ENCODE data around the gene ARHGAP18. TPM values are rescaled to one million over a fixed set of nuclear protein-coding genes. Genes with fewer than 3 reads are reported as not detected.
"Not testable (repeated sequence)": the region's sequence is repeated elsewhere in the genome, so short reads cannot be mapped to it uniquely, and the experiment has no call there.

Gene ARHGAP18
- total and polyA plus RNA-seq, 4 donors, result 8.0 to 24.4 (median 15.7) TPM

DNA sequence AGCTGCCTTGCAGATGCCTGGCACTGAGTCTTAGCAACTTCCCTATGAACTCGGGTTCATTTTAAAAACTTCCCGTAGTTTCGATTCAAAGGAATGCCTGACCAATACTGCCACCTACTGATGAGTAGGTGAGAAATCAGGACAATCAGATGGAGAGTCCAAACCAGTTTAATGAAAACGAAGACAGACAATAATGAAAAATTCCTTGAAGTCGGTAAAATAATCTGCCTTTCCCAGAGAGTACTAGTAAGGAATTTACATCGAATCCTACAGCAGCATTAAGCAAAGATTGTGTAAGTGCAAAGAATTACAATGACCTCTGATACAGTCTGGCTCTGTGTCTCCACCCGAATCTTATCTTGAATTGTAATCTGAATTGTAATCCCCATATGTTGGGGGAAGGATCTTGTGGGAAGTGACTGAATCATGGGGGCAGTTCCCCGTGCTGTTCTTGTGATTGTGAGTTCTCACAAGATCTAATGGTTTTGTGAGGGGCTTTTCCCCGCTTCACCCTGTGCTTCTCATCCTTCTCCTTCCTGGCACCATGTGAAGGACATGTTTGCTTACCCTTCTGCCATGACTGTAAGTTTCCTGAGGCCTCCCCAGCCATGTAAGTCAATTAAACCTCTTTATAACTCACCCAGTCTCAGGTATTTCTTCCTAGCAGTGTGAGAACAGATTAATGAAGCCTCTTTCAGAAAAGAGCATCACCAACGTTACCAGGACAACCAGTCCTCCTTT lies 134.4 kb downstream of the ARHGAP18 start:
- Histone ChIP-seq H3K36me3 (ENCODE audit: control insufficient read depth in 1 of 2, insufficient read depth in 2 of 2, low read length in 1 of 2) (no peaks in the 10 kb centered on the region), H3K27me3 (ENCODE audit: control insufficient read depth in 1 of 2, insufficient read depth in 2 of 2, low read length in 1 of 2) (no peaks in the 10 kb centered on the region), H3K27ac (ENCODE audit: low read depth in 1 of 2, low read length in 2 of 2) (no peak overlapping the region), H3K4me1 (ENCODE audit: control insufficient read depth in 1 of 2, insufficient read depth in 2 of 2, low read length in 2 of 2) (no peaks in the 10 kb centered on the region), H3K4me3 (ENCODE audit: low read length in 2 of 2) (peak overlapping the region; percentile 39 to 73), H3K9me3 (ENCODE audit: control insufficient read depth, low read length) (no peaks in the 10 kb centered on the region)
- 23 to 27% methylated on average over 10 of the region's 10 CpGs for whole genome bisulfite sequencing, 2 donors
- ATAC-seq (ENCODE audit: low FRiP score) (peak; percentile 73), DNase-seq (no peak)
- intact Hi-C loops (cut with DNase I), result loop anchor here (5.0 to 10.0 kb wide), 2 partner anchors 78 to 81 kb away; no protein-coding TSS in a partner anchor

- H3K27me3 ChIP-seq (ENCODE audit: control insufficient read depth in 1 of 2, insufficient read depth in 2 of 2, low read length in 1 of 2); H3K9me3 ChIP-seq (ENCODE audit: control insufficient read depth, low read length); H3K4me1 ChIP-seq (ENCODE audit: control insufficient read depth in 1 of 2, insufficient read depth in 2 of 2, low read length in 2 of 2); H3K36me3 ChIP-seq (ENCODE audit: control insufficient read depth in 1 of 2, insufficient read depth in 2 of 2, low read length in 1 of 2); DNase-seq; H3K4me3 ChIP-seq (ENCODE audit: low read length in 2 of 2); H3K27ac ChIP-seq (ENCODE audit: low read depth in 1 of 2, low read length in 2 of 2); ATAC-seq (ENCODE audit: low FRiP score): not testable (repeated sequence)
- intact Hi-C loops (cut with DNase I), result loop anchor here (5.0 to 10.0 kb wide), 2 partner anchors 77 to 80 kb away; no protein-coding TSS in a partner anchor
- 96 to 97% methylated on average over 5 of the region's 5 CpGs for WGBS, 2 donors
Measured at GRCh38 chr6:129574605-129575004, 135.4 kb downstream of the ARHGAP18 start.

GRCh38 chr6:129570929-129571328 lies 139.0 kb downstream of the ARHGAP18 start:
- not testable (repeated sequence) for ATAC-seq (ENCODE audit: low FRiP score); H3K36me3 ChIP-seq (ENCODE audit: control insufficient read depth in 1 of 2, insufficient read depth in 2 of 2, low read length in 1 of 2); H3K27me3 ChIP-seq (ENCODE audit: control insufficient read depth in 1 of 2, insufficient read depth in 2 of 2, low read length in 1 of 2); H3K4me3 ChIP-seq (ENCODE audit: low read length in 2 of 2); H3K27ac ChIP-seq (ENCODE audit: low read depth in 1 of 2, low read length in 2 of 2); H3K4me1 ChIP-seq (ENCODE audit: control insufficient read depth in 1 of 2, insufficient read depth in 2 of 2, low read length in 2 of 2); DNase-seq; H3K9me3 ChIP-seq (ENCODE audit: control insufficient read depth, low read length)
- intact Hi-C loops (cut with DNase I), result loop anchor here in 1 of 2 donors (10.0 kb wide), 1 partner anchor 76 kb away; no protein-coding TSS in a partner anchor
- WGBS, 2 donors, result 96 to 100% methylated on average over 1 of the region's 1 CpG

DNA sequence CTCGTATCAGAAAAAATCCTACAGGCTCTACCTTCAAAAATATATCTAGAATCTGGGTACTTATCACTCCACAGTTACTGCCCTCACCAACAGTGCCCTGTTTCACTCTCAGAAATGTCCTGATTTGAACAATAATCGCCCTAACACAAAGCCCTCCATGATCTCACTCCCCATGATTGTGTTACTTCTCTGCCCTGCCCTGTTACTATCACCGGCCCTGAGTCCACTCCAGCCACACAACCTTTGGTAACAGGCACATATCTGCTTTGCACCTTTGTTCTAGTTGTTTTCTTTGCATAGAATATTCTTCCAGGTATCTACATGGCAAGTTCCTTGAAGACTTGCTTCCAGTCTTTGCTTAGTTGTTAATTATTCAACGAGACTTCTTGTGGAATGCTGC lies 142.0 kb downstream of the ARHGAP18 start:
- Histone ChIP-seq H3K36me3 (ENCODE audit: control insufficient read depth in 1 of 2, insufficient read depth in 2 of 2, low read length in 1 of 2) (no peaks in the 10 kb centered on the region), H3K27me3 (ENCODE audit: control insufficient read depth in 1 of 2, insufficient read depth in 2 of 2, low read length in 1 of 2) (no peaks in the 10 kb centered on the region), H3K4me1 (ENCODE audit: control insufficient read depth in 1 of 2, insufficient read depth in 2 of 2, low read length in 2 of 2) (no peaks in the 10 kb centered on the region), H3K4me3 (ENCODE audit: low read length in 2 of 2) (no peak overlapping the region), H3K9me3 (ENCODE audit: control insufficient read depth, low read length) (no peaks in the 10 kb centered on the region), H3K27ac (ENCODE audit: low read depth in 1 of 2, low read length in 2 of 2) (no peak overlapping the region)
- intact Hi-C loops (cut with DNase I), result no loop called here
- DNase-seq, result no peak
- WGBS, 2 donors, result 94% methylated on average over 4 of the region's 4 CpGs
- ATAC-seq (ENCODE audit: low FRiP score), result no peak

- DNase-seq (no peak), ATAC-seq (ENCODE audit: low FRiP score) (no peak)
- Histone ChIP-seq H3K27ac (ENCODE audit: low read depth in 1 of 2, low read length in 2 of 2) (no peak overlapping the region), H3K4me3 (ENCODE audit: low read length in 2 of 2) (no peak overlapping the region), H3K4me1 (ENCODE audit: control insufficient read depth in 1 of 2, insufficient read depth in 2 of 2, low read length in 2 of 2) (no peaks in the 10 kb centered on the region), H3K27me3 (ENCODE audit: control insufficient read depth in 1 of 2, insufficient read depth in 2 of 2, low read length in 1 of 2) (no peaks in the 10 kb centered on the region), H3K36me3 (ENCODE audit: control insufficient read depth in 1 of 2, insufficient read depth in 2 of 2, low read length in 1 of 2) (no peaks in the 10 kb centered on the region), H3K9me3 (ENCODE audit: control insufficient read depth, low read length) (no peaks in the 10 kb centered on the region)
- 84% methylated on average over 5 of the region's 5 CpGs for WGBS, 2 donors
- intact Hi-C loops (cut with DNase I), result no loop called here
Measured at GRCh38 chr6:129567374-129567773, 142.6 kb downstream of the ARHGAP18 start.

DNA sequence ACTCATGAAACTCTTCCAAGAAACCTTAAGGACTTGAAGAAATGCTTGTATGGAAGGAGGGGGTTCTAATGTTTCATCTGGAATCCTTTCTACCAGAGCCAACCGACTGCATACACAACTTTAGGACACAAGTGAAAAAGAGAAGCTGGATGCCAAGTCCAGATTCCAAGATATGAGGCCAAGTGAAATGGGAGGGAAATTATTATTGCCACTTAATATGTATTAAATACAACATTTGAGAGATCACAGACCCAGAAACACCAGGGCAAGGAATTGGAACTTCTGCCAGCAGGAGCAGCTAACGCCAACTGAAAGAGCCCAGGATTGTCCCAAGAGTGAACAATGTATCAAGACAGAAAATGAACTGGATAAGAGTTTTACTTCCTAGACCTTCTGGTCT lies 144.2 kb downstream of the ARHGAP18 start:
- no peaks in the 10 kb centered on the region for H3K36me3 ChIP-seq (ENCODE audit: control insufficient read depth in 1 of 2, insufficient read depth in 2 of 2, low read length in 1 of 2)
- no peaks in the 10 kb centered on the region for H3K4me1 ChIP-seq (ENCODE audit: control insufficient read depth in 1 of 2, insufficient read depth in 2 of 2, low read length in 2 of 2)
- intact Hi-C loops (cut with DNase I), result no loop called here
- H3K27ac ChIP-seq (ENCODE audit: low read depth in 1 of 2, low read length in 2 of 2), result no peak overlapping the region
- no peaks in the 10 kb centered on the region for H3K9me3 ChIP-seq (ENCODE audit: control insufficient read depth, low read length)
- ATAC-seq (ENCODE audit: low FRiP score) (no peak), DNase-seq (no peak)
- WGBS, 2 donors, result 10 to 11% methylated on average over 2 of the region's 2 CpGs
- no peaks in the 10 kb centered on the region for H3K27me3 ChIP-seq (ENCODE audit: control insufficient read depth in 1 of 2, insufficient read depth in 2 of 2, low read length in 1 of 2)
- no peak overlapping the region for H3K4me3 ChIP-seq (ENCODE audit: low read length in 2 of 2)

DNA sequence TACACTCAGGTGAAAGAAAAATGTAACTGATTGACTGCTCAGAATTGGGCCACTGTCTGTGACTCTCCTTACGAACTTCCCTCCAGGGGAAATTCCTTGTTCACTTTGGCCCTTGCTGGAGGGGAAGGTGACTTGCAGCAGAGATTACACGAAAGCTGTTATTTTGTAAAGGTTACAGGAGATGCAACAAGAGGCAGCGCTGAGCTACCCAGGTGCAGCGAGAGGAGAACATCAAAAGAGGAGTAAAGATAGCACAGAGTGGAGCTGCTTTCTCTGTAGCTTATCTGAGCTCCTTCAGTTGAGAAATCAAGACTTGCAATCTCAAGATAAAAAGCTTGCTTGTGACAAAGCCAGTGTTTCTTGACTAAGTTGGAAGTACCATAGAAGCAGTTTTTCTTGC lies 144.6 kb downstream of the ARHGAP18 start:
- H3K36me3 ChIP-seq (ENCODE audit: control insufficient read depth in 1 of 2, insufficient read depth in 2 of 2, low read length in 1 of 2), result no peaks in the 10 kb centered on the region
- no peaks in the 10 kb centered on the region for H3K27me3 ChIP-seq (ENCODE audit: control insufficient read depth in 1 of 2, insufficient read depth in 2 of 2, low read length in 1 of 2)
- ATAC-seq (ENCODE audit: low FRiP score) (no peak), DNase-seq (no peak)
- intact Hi-C loops (cut with DNase I), result no loop called here
- 62 to 77% methylated on average over 4 of the region's 4 CpGs for WGBS, 2 donors
- no peaks in the 10 kb centered on the region for H3K9me3 ChIP-seq (ENCODE audit: control insufficient read depth, low read length)
- no peak overlapping the region for H3K27ac ChIP-seq (ENCODE audit: low read depth in 1 of 2, low read length in 2 of 2)
- no peaks in the 10 kb centered on the region for H3K4me1 ChIP-seq (ENCODE audit: control insufficient read depth in 1 of 2, insufficient read depth in 2 of 2, low read length in 2 of 2)
- no peak overlapping the region for H3K4me3 ChIP-seq (ENCODE audit: low read length in 2 of 2)

GRCh38 chr6:129558248-129558647 lies 151.7 kb downstream of the ARHGAP18 start:
- Histone ChIP-seq H3K36me3 (ENCODE audit: control insufficient read depth in 1 of 2, insufficient read depth in 2 of 2, low read length in 1 of 2) (no peaks in the 10 kb centered on the region), H3K4me1 (ENCODE audit: control insufficient read depth in 1 of 2, insufficient read depth in 2 of 2, low read length in 2 of 2) (no peaks in the 10 kb centered on the region), H3K27ac (ENCODE audit: low read depth in 1 of 2, low read length in 2 of 2) (no peak overlapping the region), H3K4me3 (ENCODE audit: low read length in 2 of 2) (no peak overlapping the region), H3K9me3 (ENCODE audit: control insufficient read depth, low read length) (no peaks in the 10 kb centered on the region), H3K27me3 (ENCODE audit: control insufficient read depth in 1 of 2, insufficient read depth in 2 of 2, low read length in 1 of 2) (no peaks in the 10 kb centered on the region)
- DNase-seq (no peak), ATAC-seq (ENCODE audit: low FRiP score) (no peak)
- intact Hi-C loops (cut with DNase I), result no loop called here
- WGBS, 2 donors, result 81 to 85% methylated on average over 1 of the region's 1 CpG

DNA sequence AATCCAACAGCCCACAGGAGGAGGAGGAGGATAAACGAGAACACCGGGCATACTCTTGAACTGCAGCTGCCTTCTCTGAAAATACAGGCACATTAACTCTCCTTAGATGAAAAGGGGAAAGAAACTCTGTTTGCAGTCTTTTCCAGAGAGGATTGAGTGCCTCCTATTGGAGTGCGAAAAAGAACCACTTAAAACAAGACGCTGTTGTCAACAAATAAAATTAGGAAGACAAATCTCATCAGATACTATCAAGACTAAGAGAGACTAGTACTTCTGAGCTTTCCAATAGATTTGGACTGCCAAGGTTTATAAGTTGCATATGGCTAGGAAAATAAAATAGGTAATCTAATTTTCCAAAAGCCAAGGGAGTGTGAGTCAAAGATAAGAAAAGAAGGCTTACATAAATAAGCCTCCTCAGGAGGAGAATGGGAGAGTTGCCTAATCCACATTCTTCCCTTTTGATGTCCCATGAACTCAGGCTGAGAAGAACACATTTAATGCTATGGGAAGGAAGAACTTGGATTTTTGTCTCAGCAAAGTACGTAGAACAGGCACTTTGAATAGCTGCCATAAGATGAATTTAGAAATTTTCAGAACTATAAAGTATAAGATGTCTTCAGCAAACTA lies 154.7 kb downstream of the ARHGAP18 start:
- DNase-seq (no peak), ATAC-seq (ENCODE audit: low FRiP score) (no peak)
- 76 to 77% methylated on average over 5 of the region's 5 CpGs for WGBS, 2 donors
- no peaks in the 10 kb centered on the region for H3K9me3 ChIP-seq (ENCODE audit: control insufficient read depth, low read length)
- H3K4me3 ChIP-seq (ENCODE audit: low read length in 2 of 2), result no peak overlapping the region
- H3K27ac ChIP-seq (ENCODE audit: low read depth in 1 of 2, low read length in 2 of 2), result no peak overlapping the region
- intact Hi-C loops (cut with DNase I), result no loop called here
- H3K27me3 ChIP-seq (ENCODE audit: control insufficient read depth in 1 of 2, insufficient read depth in 2 of 2, low read length in 1 of 2), result no peaks in the 10 kb centered on the region
- H3K36me3 ChIP-seq (ENCODE audit: control insufficient read depth in 1 of 2, insufficient read depth in 2 of 2, low read length in 1 of 2), result no peaks in the 10 kb centered on the region
- H3K4me1 ChIP-seq (ENCODE audit: control insufficient read depth in 1 of 2, insufficient read depth in 2 of 2, low read length in 2 of 2), result no peaks in the 10 kb centered on the region

All from aorta (tissue), 5 donors.